HG03571 (cell line): ENCODE measurements around the gene C12orf57.

Experiments
- ATAC-seq: cut with Tn5 transposase; IDR thresholded peaks from one replicate; pipeline ENCODE4 v1.9.1; 2021; ENCODE audit not compliant: unreplicated experiment

The C12orf57 gene

DNA sequence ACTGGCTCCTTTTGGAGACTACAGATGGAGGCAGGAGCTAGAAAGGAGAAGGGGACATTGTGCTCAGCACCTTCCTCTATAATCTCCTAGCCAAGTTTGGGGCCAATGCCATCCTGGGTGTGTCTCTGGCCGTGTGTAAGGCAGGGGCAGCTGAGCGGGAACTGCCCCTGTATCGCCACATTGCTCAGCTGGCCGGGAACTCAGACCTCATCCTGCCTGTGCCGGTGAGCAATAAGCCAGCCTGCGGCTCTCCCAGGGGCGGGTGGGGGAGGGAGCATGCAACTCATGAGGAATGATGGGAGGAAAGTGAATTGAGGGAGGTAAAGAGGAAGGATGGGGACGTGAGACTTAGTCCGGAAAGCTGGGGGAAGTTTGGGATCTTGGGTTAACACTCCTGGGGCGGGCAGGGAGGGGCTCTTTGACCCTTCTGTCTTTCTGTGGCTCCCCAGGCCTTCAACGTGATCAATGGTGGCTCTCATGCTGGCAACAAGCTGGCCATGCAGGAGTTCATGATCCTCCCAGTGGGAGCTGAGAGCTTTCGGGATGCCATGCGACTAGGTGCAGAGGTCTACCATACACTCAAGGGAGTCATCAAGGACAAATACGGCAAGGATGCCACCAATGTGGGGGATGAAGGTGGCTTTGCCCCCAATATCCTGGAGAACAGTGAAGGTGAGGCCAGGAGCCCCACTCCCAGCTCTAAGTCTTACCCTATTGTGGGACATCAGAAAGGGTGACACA lies 26.2 kb upstream of the C12orf57 start:
- ATAC-seq = no peak

GRCh38 chr12:6919588-6919987 lies 24.2 kb upstream of the C12orf57 start:
- ATAC-seq = no peak

- ATAC-seq = no peak
These were observed 22.3 kb upstream of the C12orf57 start for GRCh38 chr12:6921539-6921938.

GRCh38 chr12:6921996-6922946 lies 21.6 kb upstream of the C12orf57 start:
- no peak for ATAC-seq

DNA sequence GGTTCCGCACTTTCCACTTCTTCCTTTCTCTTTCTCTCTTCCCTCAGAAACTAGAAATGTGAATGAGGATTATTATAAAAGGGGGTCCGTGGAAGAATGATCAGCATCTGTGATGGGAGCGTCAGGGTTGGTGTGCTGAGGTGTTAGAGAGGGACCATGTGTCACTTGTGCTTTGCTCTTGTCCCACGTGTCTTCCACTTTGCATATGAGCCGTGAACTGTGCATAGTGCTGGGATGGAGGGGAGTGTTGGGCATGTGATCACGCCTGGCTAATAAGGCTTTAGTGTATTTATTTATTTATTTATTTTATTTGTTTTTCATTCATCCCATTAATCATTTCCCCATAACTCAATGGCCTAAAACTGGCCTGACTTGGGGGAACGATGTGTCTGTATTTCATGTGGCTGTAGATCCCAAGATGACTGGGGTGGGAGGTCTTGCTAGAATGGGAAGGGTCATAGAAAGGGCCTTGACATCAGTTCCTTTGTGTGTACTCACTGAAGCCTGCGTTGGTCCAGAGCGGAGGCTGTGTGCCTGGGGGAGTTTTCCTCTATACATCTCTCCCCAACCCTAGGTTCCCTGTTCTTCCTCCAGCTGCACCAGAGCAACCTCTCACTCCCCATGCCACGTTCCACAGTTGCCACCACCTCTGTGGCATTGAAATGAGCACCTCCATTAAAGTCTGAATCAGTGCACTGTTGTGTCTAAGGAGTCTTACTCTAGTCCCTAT lies 20.7 kb upstream of the C12orf57 start:
- no peak for ATAC-seq

DNA sequence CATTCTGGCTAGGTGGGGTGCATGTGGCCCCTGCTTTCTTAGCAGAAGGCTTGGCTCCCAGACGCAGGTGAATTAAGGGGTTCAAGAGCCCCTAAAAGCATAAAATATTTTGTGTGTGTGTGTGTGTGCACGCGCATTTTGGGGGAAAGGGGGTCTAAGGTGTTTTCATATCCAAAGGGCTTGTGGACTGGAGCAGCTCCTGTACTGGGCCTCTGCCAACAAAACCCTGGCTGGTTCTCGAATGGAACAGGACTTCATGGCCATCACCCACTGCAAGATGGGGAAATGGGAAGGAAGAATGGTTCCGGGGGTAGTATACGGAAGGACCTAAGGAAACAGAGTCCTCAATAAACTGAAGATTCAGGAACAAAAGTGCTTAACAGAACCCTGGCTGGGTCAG lies 20.0 kb upstream of the C12orf57 start:
- no peak for ATAC-seq

DNA sequence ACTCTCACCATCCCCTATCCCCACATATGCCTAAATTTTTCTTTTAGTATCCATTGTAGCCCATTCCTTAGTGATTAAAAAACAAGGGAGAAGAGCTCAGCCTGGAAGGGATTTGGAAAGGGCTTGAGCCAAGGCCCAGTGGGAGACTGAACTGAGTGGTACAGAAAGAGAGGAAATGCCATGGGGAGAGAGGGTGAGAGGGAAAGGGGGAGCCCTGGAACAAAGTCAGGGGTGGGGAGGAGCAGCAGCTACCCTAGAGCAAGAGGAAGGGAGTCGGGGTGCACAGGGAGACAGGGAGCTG lies 18.6 kb upstream of the C12orf57 start:
- ATAC-seq = no peak

DNA sequence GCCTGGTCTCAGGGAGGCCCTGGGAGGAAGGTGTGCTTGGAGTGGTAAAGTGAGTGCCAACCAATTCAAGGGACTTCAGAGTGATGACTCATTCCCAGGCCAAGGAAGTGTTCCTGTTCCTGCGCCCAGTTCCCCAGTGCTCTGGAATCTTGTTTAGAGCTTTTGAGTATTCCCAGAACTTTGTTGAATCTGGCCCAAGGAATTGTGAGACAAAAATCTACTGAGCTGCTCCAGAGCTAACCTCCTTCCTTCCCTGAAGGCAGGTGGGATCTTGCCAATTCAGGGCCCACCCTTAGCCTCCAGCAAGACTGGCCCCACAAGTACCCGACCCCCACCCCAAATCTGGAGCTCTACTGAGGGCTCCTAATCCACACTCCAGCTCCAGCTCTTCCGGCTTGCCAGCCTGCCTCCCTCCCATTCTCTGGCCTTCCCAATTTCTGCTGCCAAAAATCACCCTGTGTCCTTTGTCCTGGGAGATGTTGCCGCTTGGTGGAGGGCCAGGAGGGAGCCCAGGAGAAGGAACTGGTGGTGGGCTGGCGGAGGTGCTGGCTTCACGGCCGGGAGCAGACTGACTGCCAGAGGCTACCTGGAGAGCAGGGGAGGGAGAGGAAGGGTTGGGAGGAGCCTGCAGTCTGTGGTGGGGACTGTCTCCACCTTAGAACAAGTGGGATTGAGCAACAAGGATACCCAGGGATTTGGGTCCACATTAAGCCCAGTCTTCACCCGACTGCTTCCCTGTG lies 18.1 kb upstream of the C12orf57 start:
- ATAC-seq = no peak

- ATAC-seq = no peak
These were observed 16.3 kb upstream of the C12orf57 start, which contains the start of gene ATN1 for GRCh38 chr12:6927379-6928021. Gene ATN1, plus strand, starts transcription at chr12:6927959. Its CDS starts 6,043 bp downstream, at chr12:6934002.

GRCh38 chr12:6928022-6928702 lies 15.7 kb upstream of the C12orf57 start:
- no peak for ATAC-seq

GRCh38 chr12:6928703-6929407 lies 15.0 kb upstream of the C12orf57 start:
- no peak for ATAC-seq

DNA sequence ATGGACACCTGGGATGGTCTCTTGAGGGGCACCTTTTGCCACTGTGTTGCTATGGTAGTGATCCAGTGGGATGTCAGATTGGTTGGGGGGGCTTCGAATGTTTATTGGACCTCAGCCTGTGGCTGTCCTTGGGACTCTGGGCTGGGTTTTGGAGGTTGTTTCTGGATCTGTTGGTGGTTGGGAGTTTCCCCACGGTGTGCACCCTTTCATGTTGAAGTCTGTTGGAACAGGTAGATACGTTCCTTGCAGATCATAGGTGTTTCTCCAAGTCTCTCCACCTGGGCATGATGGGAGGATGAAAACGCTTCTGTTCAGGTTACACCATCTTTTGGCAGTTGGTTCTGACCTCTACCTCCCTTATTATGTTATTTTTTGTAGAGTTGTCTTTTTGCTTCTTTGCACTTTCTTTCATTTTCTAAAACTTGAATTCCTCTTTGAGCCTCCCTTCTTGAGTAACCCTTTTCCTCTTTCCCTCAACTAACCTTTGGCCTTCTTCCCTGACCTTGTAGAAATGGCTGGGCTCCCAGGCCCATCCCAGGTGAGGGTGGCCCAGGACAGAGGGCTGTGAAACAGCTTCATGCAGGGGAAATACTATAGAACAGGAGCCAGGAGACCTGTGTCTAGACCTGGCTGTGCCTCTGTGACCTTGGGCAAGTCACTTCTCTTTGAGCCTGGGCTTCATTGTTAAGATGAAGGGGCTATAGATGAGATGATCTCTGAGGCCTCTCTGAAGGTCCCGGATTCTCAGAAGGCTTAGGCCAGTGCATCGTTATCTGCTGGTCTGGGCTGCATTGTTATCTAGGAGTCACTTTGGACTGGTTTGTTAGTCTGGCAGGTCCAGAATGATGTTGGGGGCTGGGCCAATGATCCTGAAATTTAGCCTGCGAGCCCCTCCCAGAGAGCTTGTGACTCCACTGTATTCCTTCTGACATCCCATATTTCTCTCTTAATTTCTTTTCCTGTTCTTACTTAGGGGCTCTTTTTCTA lies 14.1 kb upstream of the C12orf57 start:
- no peak for ATAC-seq

DNA sequence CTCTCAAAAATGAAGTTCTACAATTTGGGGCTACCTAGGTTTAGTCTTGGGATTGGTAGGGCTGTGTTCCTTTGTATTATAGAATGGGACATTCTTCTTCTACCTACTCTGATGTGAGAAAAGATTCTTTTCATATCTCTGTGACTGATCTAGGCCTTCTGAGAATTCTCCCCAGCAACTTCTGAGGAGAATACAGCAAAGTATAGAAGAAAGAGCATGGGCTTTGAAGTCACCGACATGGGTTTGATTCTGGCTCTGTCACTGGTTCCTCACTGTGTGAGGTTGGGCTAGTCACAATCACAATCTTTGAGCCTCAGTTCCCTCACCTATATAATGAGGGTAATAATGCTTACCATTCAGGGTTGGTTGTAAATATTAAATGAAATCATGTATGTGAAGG lies 11.1 kb upstream of the C12orf57 start:
- no peak for ATAC-seq

- no peak for ATAC-seq
These were observed 9.7 kb upstream of the C12orf57 start for GRCh38 chr12:6934110-6934509.

GRCh38 chr12:6935371-6936193 lies 8.2 kb upstream of the C12orf57 start:
- ATAC-seq = no peak

- ATAC-seq = no peak
These were observed 7.6 kb upstream of the C12orf57 start for GRCh38 chr12:6936194-6936635.
